Measurements from ENCODE around the gene SLC66A2. TPM values are rescaled to one million over a fixed set of nuclear protein-coding genes. Genes with fewer than 3 reads are reported as not detected.

Gene SLC66A2
- total RNA-seq, 1 experiment from 2014 or later, result 21.7 TPM

DNA sequence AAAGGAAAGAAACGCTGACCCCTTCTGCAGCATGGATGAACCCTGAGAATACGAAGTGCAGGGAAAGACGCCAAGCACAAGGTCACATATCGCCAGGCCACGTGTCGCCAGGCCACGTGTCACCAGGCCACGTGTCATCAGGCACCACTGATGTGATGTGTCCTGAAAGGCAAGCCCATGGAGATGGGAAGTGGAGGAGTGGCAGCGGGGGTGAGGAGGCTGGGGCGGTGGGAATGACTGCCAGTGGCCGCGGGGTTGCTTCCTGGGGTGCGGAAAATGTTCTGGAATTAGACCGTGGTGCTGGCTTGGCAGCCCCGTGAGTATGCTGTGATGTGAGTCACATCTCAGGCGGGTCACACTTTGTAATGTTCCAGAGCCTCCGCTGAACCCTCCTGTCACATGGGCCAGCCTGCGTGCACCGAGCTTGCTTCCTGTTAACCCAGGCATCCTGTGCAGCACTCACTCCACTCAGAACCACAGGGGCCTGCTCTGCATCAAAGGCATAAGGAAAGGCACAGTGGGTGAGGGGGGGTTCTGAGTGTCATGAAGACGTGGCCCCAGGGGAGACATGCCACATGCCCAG, 39.0 kb downstream of the SLC66A2 start:
- Mint-ChIP-seq H3K36me3 (ENCODE audit: insufficient read depth, unreplicated experiment) (peaks cover 25% of the 10 kb centered on the region), H3K27ac (ENCODE audit: low read depth, unreplicated experiment) (no peak overlapping the region), H3K4me1 (ENCODE audit: insufficient read depth, unreplicated experiment) (no peaks in the 10 kb centered on the region), H3K27me3 (ENCODE audit: insufficient read depth, unreplicated experiment) (no peaks in the 10 kb centered on the region), H3K4me3 (ENCODE audit: unreplicated experiment) (no peak overlapping the region), H3K9me3 (ENCODE audit: unreplicated experiment) (no peaks in the 10 kb centered on the region)
- ChIA-PET CTCF (no interaction called here), POLR2A (no interaction called here)
- no TSS peak for BruUV-seq (replicated peaks)
- no peak for DNase-seq (ENCODE audit: unreplicated experiment)
- intact Hi-C loops (cut with micrococcal nuclease), result no loop called here
- TF ChIP-seq, protein P1, sequence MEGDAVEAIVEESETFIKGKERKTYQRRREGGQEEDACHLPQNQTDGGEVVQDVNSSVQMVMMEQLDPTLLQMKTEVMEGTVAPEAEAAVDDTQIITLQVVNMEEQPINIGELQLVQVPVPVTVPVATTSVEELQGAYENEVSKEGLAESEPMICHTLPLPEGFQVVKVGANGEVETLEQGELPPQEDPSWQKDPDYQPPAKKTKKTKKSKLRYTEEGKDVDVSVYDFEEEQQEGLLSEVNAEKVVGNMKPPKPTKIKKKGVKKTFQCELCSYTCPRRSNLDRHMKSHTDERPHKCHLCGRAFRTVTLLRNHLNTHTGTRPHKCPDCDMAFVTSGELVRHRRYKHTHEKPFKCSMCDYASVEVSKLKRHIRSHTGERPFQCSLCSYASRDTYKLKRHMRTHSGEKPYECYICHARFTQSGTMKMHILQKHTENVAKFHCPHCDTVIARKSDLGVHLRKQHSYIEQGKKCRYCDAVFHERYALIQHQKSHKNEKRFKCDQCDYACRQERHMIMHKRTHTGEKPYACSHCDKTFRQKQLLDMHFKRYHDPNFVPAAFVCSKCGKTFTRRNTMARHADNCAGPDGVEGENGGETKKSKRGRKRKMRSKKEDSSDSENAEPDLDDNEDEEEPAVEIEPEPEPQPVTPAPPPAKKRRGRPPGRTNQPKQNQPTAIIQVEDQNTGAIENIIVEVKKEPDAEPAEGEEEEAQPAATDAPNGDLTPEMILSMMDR (IDR thresholded peaks at IDR 0.05; ENCODE audit: unreplicated experiment), result no peak

DNA sequence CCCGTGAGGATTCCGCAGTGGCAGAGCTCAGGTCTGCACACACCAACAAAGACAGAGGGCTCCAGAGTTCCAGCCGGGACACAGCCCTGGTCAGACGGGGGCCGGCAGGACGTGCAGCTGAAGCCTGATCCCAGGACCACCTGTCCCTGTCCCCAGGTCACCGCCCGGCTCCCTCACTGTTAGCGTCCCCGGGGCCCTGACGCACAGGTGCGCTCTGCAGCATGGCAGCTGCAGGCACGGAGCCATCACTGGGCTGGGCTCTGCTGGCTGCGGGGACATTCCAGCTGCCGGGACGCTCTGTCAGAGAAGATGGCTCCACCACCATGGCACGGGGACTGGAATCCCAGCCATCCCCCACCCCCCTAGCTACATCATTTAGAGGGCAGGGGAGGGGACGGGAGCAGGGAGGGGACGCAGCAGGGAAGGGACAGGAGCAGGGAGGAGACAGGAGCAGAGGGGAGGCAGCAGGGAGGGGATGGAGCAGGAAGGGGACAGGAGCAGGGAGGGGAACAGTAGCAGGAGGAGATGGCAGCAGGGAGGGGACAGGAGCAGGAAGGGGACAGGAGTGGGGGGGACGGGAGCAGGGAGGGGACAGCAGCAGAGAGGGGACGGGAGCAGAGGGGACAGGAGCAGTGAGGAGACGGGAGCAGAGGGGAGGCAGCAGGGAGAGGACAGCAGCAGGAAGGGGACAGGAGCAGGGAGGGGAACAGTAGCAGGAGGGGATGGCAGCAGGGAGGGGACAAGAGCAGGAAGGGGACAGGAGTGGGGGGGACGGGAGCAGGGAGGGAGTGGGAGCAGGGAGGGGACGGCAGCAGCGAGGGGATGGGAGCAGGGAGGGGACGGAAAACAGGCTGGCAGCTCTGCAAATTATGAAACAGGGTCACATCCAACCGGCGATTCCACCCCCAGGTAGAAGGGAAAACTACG, 39.8 kb downstream of the SLC66A2 start:
- ChIA-PET CTCF (interaction anchor here (0.5 kb wide), 1 partner anchor 180 kb away, joined by 5 read pairs; no protein-coding TSS in a partner anchor), POLR2A (no interaction called here)
- no peak overlapping the region for H3K27ac Mint-ChIP-seq (ENCODE audit: low read depth, unreplicated experiment)
- intact Hi-C loops (cut with micrococcal nuclease), result no loop called here
- no peak overlapping the region for H3K4me3 Mint-ChIP-seq (ENCODE audit: unreplicated experiment)
- DNase-seq (ENCODE audit: unreplicated experiment), result no peak
- peaks cover 16% of the 10 kb centered on the region for H3K36me3 Mint-ChIP-seq (ENCODE audit: insufficient read depth, unreplicated experiment)
- no peaks in the 10 kb centered on the region for H3K4me1 Mint-ChIP-seq (ENCODE audit: insufficient read depth, unreplicated experiment)
- no peaks in the 10 kb centered on the region for H3K27me3 Mint-ChIP-seq (ENCODE audit: insufficient read depth, unreplicated experiment)
- no peaks in the 10 kb centered on the region for H3K9me3 Mint-ChIP-seq (ENCODE audit: unreplicated experiment)
- TF ChIP-seq, protein P1 (IDR thresholded peaks at IDR 0.05; ENCODE audit: unreplicated experiment), result no peak
- no TSS peak for BruUV-seq (replicated peaks)

DNA sequence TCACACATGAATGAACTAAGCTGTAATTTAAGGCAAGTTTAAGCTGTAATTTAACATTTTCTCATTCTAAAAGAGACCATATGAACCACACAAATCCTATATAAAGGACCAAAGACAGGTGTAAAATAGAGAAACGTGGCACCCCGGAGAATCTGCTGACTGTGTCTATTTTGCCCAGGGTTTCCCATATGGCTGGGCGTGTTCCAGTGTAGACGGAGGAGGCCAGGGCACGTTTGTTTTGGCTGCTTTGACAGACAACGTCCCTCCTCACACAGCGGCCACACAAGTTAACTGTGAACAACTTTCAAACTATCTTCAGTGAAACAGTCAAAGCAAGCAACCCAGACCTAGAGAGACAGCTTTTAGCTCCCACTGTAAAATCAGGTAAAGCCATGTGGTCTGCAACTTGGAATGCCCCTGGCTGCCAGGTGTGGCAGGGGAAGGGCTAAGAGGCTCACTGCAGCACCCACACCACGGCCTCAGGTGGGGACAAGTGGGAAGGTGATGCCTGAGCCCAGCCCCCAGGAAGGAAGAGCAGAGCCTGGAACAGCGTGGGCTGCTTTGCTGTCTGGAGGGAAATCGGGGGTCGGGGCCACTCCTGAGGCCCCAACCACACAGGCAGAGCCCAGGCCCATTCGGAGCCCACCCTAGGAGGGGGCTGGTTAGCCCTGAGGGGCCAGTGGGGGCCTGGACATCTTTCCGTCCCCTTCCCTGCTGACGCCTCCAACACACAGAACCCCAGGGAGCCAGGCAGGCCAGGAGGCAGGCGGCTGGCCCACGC, 40.7 kb downstream of the SLC66A2 start:
- DNase-seq (ENCODE audit: unreplicated experiment), result no peak
- intact Hi-C loops (cut with micrococcal nuclease), result no loop called here
- Mint-ChIP-seq H3K27ac (ENCODE audit: low read depth, unreplicated experiment) (no peak overlapping the region), H3K4me3 (ENCODE audit: unreplicated experiment) (no peak overlapping the region), H3K27me3 (ENCODE audit: insufficient read depth, unreplicated experiment) (no peaks in the 10 kb centered on the region), H3K9me3 (ENCODE audit: unreplicated experiment) (no peaks in the 10 kb centered on the region), H3K4me1 (ENCODE audit: insufficient read depth, unreplicated experiment) (no peaks in the 10 kb centered on the region), H3K36me3 (ENCODE audit: insufficient read depth, unreplicated experiment) (peaks cover 9% of the 10 kb centered on the region)
- ChIA-PET CTCF (interaction anchor here (0.7 kb wide), 1 partner anchor 655 kb away, joined by 3 read pairs; no protein-coding TSS in a partner anchor), POLR2A (no interaction called here)
- BruUV-seq (replicated peaks), result no TSS peak
- TF ChIP-seq, protein P1 (IDR thresholded peaks at IDR 0.05; ENCODE audit: unreplicated experiment), result no peak

DNA sequence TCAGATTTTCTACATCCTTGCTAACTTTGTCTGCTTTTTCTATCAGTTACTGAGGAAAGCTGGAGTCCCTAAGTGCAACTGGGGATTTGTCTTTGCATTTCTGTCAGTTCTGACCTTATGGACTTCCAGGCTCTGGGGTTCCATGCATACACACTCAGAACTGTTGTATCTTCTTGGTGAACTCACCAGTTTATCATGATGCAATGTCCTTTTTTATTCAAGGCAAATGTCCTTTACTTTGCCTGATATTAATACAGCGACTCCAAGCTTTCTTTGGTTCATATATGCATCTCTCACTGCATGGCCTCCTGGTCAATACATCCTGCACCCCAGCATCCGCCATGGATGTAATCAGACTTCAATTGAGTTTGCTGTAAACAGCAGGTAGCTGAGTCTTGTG, 44.7 kb downstream of the SLC66A2 start:
- peaks cover 14% of the 10 kb centered on the region for H3K36me3 Mint-ChIP-seq (ENCODE audit: insufficient read depth, unreplicated experiment)

More for the DNA sequence above, 44.7 kb downstream of the SLC66A2 start:
- POLR2A ChIA-PET, result interaction anchor here (0.6 kb wide), 1 partner anchor 85 kb away, joined by 3 read pairs; no protein-coding TSS in a partner anchor
- Mint-ChIP-seq H3K27ac (ENCODE audit: low read depth, unreplicated experiment) (no peak overlapping the region), H3K9me3 (ENCODE audit: unreplicated experiment) (peaks cover 3% of the 10 kb centered on the region), H3K27me3 (ENCODE audit: insufficient read depth, unreplicated experiment) (no peaks in the 10 kb centered on the region), H3K4me3 (ENCODE audit: unreplicated experiment) (no peak overlapping the region), H3K4me1 (ENCODE audit: insufficient read depth, unreplicated experiment) (no peaks in the 10 kb centered on the region)
- DNase-seq (ENCODE audit: unreplicated experiment), result no peak
- intact Hi-C loops (cut with micrococcal nuclease), result no loop called here
- CTCF ChIA-PET, result interaction anchor here (0.6 kb wide), 1 partner anchor 225 kb away, joined by 3 read pairs; no protein-coding TSS in a partner anchor
- BruUV-seq (replicated peaks), result no TSS peak
- TF ChIP-seq, protein P1 (IDR thresholded peaks at IDR 0.05; ENCODE audit: unreplicated experiment), result no peak
